ENCODE measurements around the gene ISX. TPM values are rescaled to one million over a fixed set of nuclear protein-coding genes. Genes with fewer than 3 reads are reported as not detected.

ISX gene
- total RNA-seq, 4 donors from 2014 or later, result not detected

- TF ChIP-seq, protein P1, sequence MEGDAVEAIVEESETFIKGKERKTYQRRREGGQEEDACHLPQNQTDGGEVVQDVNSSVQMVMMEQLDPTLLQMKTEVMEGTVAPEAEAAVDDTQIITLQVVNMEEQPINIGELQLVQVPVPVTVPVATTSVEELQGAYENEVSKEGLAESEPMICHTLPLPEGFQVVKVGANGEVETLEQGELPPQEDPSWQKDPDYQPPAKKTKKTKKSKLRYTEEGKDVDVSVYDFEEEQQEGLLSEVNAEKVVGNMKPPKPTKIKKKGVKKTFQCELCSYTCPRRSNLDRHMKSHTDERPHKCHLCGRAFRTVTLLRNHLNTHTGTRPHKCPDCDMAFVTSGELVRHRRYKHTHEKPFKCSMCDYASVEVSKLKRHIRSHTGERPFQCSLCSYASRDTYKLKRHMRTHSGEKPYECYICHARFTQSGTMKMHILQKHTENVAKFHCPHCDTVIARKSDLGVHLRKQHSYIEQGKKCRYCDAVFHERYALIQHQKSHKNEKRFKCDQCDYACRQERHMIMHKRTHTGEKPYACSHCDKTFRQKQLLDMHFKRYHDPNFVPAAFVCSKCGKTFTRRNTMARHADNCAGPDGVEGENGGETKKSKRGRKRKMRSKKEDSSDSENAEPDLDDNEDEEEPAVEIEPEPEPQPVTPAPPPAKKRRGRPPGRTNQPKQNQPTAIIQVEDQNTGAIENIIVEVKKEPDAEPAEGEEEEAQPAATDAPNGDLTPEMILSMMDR (IDR thresholded peaks at IDR 0.05; ENCODE audit: low read depth), result no peak
These were observed 810 bp downstream of the ISX start for GRCh38 chr22:35066768-35067167.

GRCh38 chr22:35069541-35069940, 3.6 kb downstream of the ISX start:
- TF ChIP-seq, protein P1 (IDR thresholded peaks at IDR 0.05; ENCODE audit: low read depth), result no peak

DNA sequence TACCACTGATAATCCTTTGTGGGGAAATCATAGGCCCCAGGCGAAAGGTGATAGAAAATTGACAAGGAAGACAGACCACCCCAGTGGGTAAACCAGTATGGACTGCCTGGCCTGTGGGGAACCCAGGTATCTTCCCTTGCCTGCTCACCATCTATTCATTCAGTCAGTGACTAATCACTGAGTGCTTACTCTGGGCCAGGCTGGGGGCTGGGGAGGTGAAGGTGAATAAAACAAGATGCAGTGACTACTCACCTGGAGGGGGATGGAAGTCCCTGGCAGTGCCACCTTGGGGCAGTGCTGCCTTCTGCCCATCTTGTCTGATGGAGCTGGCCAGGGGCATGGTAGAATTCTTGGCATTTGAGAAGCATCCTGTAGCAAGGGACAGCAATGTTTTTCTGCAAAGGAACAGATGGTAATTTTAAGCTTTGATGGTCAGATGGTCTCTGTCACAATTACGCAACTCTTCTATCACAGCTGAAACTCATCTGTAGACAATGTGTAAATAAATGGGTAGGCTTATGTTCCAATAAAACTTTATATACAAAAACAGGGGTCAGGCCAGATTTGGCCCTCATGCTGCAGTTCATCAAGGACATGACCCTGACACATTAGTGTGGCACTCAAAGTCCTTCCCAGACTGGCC, 4.6 kb downstream of the ISX start:
- TF ChIP-seq, protein P1 (IDR thresholded peaks at IDR 0.05; ENCODE audit: low read depth), result no peak

DNA sequence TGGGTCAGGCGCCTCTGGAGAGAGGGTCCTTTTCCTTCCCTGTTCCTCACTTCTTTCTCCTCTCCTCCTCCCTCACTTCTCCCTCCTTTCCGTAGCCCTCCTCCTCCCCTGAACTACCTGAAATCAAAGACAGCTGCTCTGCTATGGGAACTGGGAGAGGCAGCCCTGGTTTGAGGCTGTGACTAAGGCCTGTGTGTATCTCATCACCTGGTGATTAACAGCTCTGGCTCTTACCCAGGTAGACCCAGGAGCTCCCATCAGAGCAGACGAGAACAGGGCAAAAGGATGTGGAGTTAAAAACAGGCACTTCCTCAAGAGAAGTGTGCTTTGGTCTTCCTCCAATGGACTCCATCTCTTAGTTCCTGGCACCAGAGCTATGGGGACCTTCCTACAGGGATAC, 5.8 kb downstream of the ISX start:
- TF ChIP-seq, protein P1 (IDR thresholded peaks at IDR 0.05; ENCODE audit: low read depth), result no peak

DNA sequence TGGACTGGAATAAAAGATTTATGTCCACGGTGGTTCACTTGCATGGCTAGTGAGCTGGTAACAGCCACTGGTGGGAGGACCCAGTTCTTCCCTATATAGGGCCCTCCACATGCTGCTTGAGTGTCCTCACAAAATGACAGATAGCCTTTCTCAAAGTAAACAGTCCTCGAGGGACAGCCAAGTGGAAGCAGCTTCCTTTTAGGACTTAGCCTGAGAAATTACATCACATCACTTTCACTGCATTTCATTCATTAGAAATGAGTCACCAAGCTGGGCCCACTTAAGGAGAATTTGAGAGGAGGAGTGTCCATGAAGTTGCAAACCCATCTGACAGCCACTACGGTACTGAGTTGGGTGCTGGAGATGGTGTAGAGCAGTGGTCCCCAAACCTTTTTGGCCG, 7.0 kb downstream of the ISX start:
- TF ChIP-seq, protein P1 (IDR thresholded peaks at IDR 0.05; ENCODE audit: low read depth), result no peak

DNA sequence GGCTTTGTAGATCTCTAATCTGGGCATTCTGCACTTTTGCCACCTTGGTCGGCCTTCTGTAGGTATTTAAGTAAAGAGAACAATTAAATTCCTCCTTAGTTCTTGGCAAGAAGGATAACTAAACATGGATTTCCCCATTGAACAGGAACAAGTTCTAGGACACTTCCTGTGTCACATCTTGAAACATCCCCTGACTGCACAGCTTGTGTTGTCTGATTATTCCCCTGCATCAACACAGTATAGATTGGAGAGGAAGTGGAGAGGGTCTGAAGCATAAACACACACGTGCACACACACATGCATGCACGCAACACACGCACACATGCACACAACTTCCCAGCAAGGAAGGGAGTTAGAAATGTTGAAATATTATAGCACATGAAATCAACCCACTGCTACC, 8.6 kb downstream of the ISX start:
- TF ChIP-seq, protein P1 (IDR thresholded peaks at IDR 0.05; ENCODE audit: low read depth), result no peak

GRCh38 chr22:35076630-35077029, 10.7 kb downstream of the ISX start:
- TF ChIP-seq, protein P1 (IDR thresholded peaks at IDR 0.05; ENCODE audit: low read depth), result no peak

All from subcutaneous adipose tissue (tissue), 4 donors.